GM12892 (cell line): ENCODE data around the gene DPEP2NB.
"Not testable (repeated sequence)": the region's sequence is repeated elsewhere in the genome, so short reads cannot be mapped to it uniquely, and the experiment has no call there.

Source experiments
- DNase-seq: peaks from one replicate; pipeline ENCODE4 v3.0.0; 2011; ENCODE audit not compliant: insufficient read length
- FAIRE-seq: peaks from 2 replicates; lab custom pipeline; 2011; peaks lifted over from hg19 to GRCh38; lab: Jason Lieb, UNC
- POLR2A ChIP-seq: IDR thresholded peaks from 2 replicates; pipeline ENCODE4 v1.6.1; 2011; ENCODE audit warnings: low read depth, low read length, control low read depth
- POLR2AphosphoS5 ChIP-seq: IDR thresholded peaks from 2 replicates; pipeline ENCODE4 v1.6.1; 2011; ENCODE audit warnings: low read depth, low read length, control low read depth
- TAF1 ChIP-seq: IDR thresholded peaks from 2 replicates; pipeline ENCODE4 v1.6.1; 2011; ENCODE audit warnings: low read depth, mild to moderate bottlenecking, control low read depth, low read length, borderline replicate concordance

The DPEP2NB gene

GRCh38 chr16:68005786-68006286 is 9.9 kb downstream of the DPEP2NB start:
- TF ChIP-seq TAF1 = no peak
- TF ChIP-seq POLR2AphosphoS5 = no peak
- TF ChIP-seq POLR2A = no peak
- peak; percentile 56 for FAIRE-seq
- DNase-seq = no peak

GRCh38 chr16:68005211-68005610 is 10.5 kb downstream of the DPEP2NB start:
- TF ChIP-seq POLR2AphosphoS5 (no peak), POLR2A (no peak), TAF1 (no peak)
- FAIRE-seq (no peak), DNase-seq (no peak)

GRCh38 chr16:68003031-68003430 is 12.7 kb downstream of the DPEP2NB start:
- TF ChIP-seq POLR2AphosphoS5 (no peak), POLR2A (no peak)
- DNase-seq = no peak
- FAIRE-seq = no peak

GRCh38 chr16:68000450-68000849 is 15.3 kb downstream of the DPEP2NB start:
- no peak for TF ChIP-seq TAF1
- TF ChIP-seq POLR2A = no peak
- no peak for TF ChIP-seq POLR2AphosphoS5
- FAIRE-seq = no peak
- no peak for DNase-seq

GRCh38 chr16:67999985-68000384 is 15.7 kb downstream of the DPEP2NB start:
- DNase-seq (no peak), FAIRE-seq (no peak)
- TF ChIP-seq POLR2A = no peak
- TF ChIP-seq POLR2AphosphoS5 = no peak
- TF ChIP-seq TAF1 = no peak

GRCh38 chr16:67998779-67999688 is 16.7 kb downstream of the DPEP2NB start, which contains the start of gene DPEP2:
Gene DPEP2, minus strand, starts transcription at chr16:67999484. Its CDS starts 6,272 bp downstream, at chr16:67993212.
- peak; percentile 27 for FAIRE-seq
- not testable (repeated sequence) for DNase-seq

- not testable (repeated sequence) for DNase-seq, FAIRE-seq
Measured at GRCh38 chr16:67998231-67998778, 17.4 kb downstream of the DPEP2NB start.

GRCh38 chr16:67996666-67997065 is 19.0 kb downstream of the DPEP2NB start:
- FAIRE-seq = no peak
- DNase-seq = no peak
- TF ChIP-seq TAF1 (no peak), POLR2AphosphoS5 (no peak), POLR2A (no peak)

- DNase-seq (no peak), FAIRE-seq (no peak)
- TF ChIP-seq TAF1 (no peak), POLR2A (no peak), POLR2AphosphoS5 (no peak)
Measured at GRCh38 chr16:67995423-67995822, 20.3 kb downstream of the DPEP2NB start.

- DNase-seq = not testable (repeated sequence)
- FAIRE-seq = peak; percentile 21
Measured at GRCh38 chr16:67994040-67994408, 21.7 kb downstream of the DPEP2NB start.

GRCh38 chr16:67993207-67994039 is 22.3 kb downstream of the DPEP2NB start:
- TF ChIP-seq POLR2A (no peak), POLR2AphosphoS5 (no peak), TAF1 (0 out of 2 replicates have a peak, but pooled peaks have one; percentile 19)
- FAIRE-seq (peak; percentile 80), DNase-seq (peak; percentile 82)

- DNase-seq = no peak
- TF ChIP-seq TAF1 (no peak), POLR2AphosphoS5 (no peak), POLR2A (no peak)
- FAIRE-seq = no peak
Measured at GRCh38 chr16:67992661-67993206, 23.0 kb downstream of the DPEP2NB start.

GRCh38 chr16:67990018-67990386 is 25.7 kb downstream of the DPEP2NB start:
- no peak for TF ChIP-seq TAF1
- no peak for TF ChIP-seq POLR2A
- no peak for TF ChIP-seq POLR2AphosphoS5
- FAIRE-seq (no peak), DNase-seq (no peak)
